ENCODE results near the gene BAIAP2.

Gene BAIAP2

GRCh38 chr17:81126281-81127132, 91.6 kb downstream of the BAIAP2 start:
- DNase-seq, result no peak
- TF ChIP-seq EZH2phosphoT487 (IDR thresholded peaks at IDR 0.05; ENCODE audit: low read length) (no peak), CTCF (IDR thresholded peaks at IDR 0.05; ENCODE audit: low read length) (no peak), EZH2 (optimal IDR thresholded peaks at IDR 0.05; ENCODE audit: low read depth, low read length) (no peak)
- Histone ChIP-seq H3K36me3 (replicated peaks; ENCODE audit: insufficient read depth, low read length) (no peaks in the 10 kb centered on the region), H4K20me1 (ENCODE audit: insufficient read depth, low read length) (no peaks in the 10 kb centered on the region), H3K27ac (ENCODE audit: low read length) (no peak overlapping the region), H3K27me3 (replicated peaks; ENCODE audit: insufficient read depth, low read length) (peaks cover 72% of the 10 kb centered on the region), H3K9me3 (replicated peaks; ENCODE audit: insufficient read depth, low read length) (no peaks in the 10 kb centered on the region), H3K4me2 (ENCODE audit: low read depth, low read length) (no peak overlapping the region), H2AFZ (ENCODE audit: low read length) (no peak overlapping the region), H3K9me2 (replicated peaks; ENCODE audit: insufficient read depth, low read length) (no peaks in the 10 kb centered on the region), H3F3A (ENCODE audit: insufficient read depth, low read length) (no peaks in the 10 kb centered on the region), H3K4me3 (ENCODE audit: low read length) (no peak overlapping the region), H3K4me1 (ENCODE audit: low read length) (no peaks in the 10 kb centered on the region), H3K9ac (ENCODE audit: low read length) (no peak overlapping the region), H3K79me2 (ENCODE audit: low read length) (no peaks in the 10 kb centered on the region)

DNA sequence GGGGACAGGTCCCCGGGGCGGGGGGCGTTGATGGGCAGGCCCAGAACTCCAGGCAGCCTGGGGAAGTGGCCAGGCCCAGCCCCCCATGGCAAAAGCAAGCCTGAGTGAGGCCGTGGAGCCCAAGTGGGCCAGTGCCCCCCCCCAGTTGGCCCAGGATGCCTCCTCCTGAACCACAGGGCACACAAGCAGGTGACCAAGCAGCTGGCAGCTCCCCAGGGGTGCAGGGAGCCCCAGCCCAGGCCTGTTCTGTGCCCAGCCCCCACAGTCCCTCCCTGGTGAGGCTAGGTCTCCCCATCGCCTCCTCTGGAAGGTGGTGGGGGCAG, 92.1 kb downstream of the BAIAP2 start:
- Histone ChIP-seq H3F3A (ENCODE audit: insufficient read depth, low read length) (no peaks in the 10 kb centered on the region), H3K79me2 (ENCODE audit: low read length) (no peaks in the 10 kb centered on the region), H3K9me3 (replicated peaks; ENCODE audit: insufficient read depth, low read length) (no peaks in the 10 kb centered on the region), H3K4me2 (ENCODE audit: low read depth, low read length) (no peak overlapping the region), H3K9me2 (replicated peaks; ENCODE audit: insufficient read depth, low read length) (no peaks in the 10 kb centered on the region), H3K9ac (ENCODE audit: low read length) (no peak overlapping the region), H3K27ac (ENCODE audit: low read length) (no peak overlapping the region), H2AFZ (ENCODE audit: low read length) (no peak overlapping the region), H3K4me1 (ENCODE audit: low read length) (no peaks in the 10 kb centered on the region), H3K27me3 (replicated peaks; ENCODE audit: insufficient read depth, low read length) (peaks cover 78% of the 10 kb centered on the region), H3K4me3 (ENCODE audit: low read length) (no peak overlapping the region), H4K20me1 (ENCODE audit: insufficient read depth, low read length) (no peaks in the 10 kb centered on the region), H3K36me3 (replicated peaks; ENCODE audit: insufficient read depth, low read length) (no peaks in the 10 kb centered on the region)
- no peak for DNase-seq
- TF ChIP-seq CTCF (IDR thresholded peaks at IDR 0.05; ENCODE audit: low read length) (no peak), EZH2 (optimal IDR thresholded peaks at IDR 0.05; ENCODE audit: low read depth, low read length) (no peak), EZH2phosphoT487 (IDR thresholded peaks at IDR 0.05; ENCODE audit: low read length) (no peak)

DNA sequence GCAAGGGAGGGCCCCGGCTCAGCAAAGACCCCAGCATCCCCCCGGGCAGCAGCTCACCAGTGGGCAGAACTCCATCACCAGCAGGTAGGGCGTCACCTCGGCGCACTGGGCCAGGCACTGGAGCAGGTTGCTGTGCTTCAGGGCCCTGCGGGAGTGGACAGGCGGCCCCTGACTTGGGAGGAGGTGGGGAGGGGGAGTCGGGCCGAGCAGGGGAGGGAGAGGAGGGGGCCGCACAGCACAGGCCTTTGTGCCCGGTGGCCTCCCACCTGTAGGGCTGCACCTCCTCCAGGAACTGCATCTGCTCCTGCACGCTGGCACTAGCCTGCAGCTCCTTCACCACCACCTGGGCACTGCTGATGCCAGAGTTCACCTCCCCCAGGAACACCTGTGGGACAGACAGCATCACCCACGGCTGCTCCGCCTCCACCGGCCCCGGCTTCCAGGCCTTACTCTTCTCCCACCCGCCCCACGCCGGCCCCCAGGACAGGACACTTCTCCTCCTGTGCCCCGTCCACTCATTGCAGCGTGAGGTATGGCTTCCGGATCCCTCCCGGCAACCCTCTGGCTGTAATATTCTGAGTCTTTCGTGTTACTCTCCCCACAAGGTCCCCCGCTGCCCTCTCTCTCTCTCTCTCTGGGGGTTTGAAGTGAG, 92.7 kb downstream of the BAIAP2 start:
- TF ChIP-seq EZH2phosphoT487 (IDR thresholded peaks at IDR 0.05; ENCODE audit: low read length), result no peak
- TF ChIP-seq EZH2 (optimal IDR thresholded peaks at IDR 0.05; ENCODE audit: low read depth, low read length), result no peak
- no peak for TF ChIP-seq CTCF (IDR thresholded peaks at IDR 0.05; ENCODE audit: low read length)
- H2AFZ ChIP-seq (ENCODE audit: low read length), result no peak overlapping the region
- no peaks in the 10 kb centered on the region for H3F3A ChIP-seq (ENCODE audit: insufficient read depth, low read length)
- H3K9ac ChIP-seq (ENCODE audit: low read length), result no peak overlapping the region
- no peaks in the 10 kb centered on the region for H3K9me3 ChIP-seq (replicated peaks; ENCODE audit: insufficient read depth, low read length)
- H3K36me3 ChIP-seq (replicated peaks; ENCODE audit: insufficient read depth, low read length), result no peaks in the 10 kb centered on the region
- no peaks in the 10 kb centered on the region for H3K79me2 ChIP-seq (ENCODE audit: low read length)
- H4K20me1 ChIP-seq (ENCODE audit: insufficient read depth, low read length), result no peaks in the 10 kb centered on the region
- DNase-seq, result no peak
- H3K4me3 ChIP-seq (ENCODE audit: low read length), result no peak overlapping the region
- peaks cover 83% of the 10 kb centered on the region for H3K27me3 ChIP-seq (replicated peaks; ENCODE audit: insufficient read depth, low read length)
- H3K9me2 ChIP-seq (replicated peaks; ENCODE audit: insufficient read depth, low read length), result no peaks in the 10 kb centered on the region
- no peak overlapping the region for H3K4me2 ChIP-seq (ENCODE audit: low read depth, low read length)
- H3K4me1 ChIP-seq (ENCODE audit: low read length), result no peaks in the 10 kb centered on the region
- no peak overlapping the region for H3K27ac ChIP-seq (ENCODE audit: low read length)
